Measurements from ENCODE around the gene PAM.

DNA sequence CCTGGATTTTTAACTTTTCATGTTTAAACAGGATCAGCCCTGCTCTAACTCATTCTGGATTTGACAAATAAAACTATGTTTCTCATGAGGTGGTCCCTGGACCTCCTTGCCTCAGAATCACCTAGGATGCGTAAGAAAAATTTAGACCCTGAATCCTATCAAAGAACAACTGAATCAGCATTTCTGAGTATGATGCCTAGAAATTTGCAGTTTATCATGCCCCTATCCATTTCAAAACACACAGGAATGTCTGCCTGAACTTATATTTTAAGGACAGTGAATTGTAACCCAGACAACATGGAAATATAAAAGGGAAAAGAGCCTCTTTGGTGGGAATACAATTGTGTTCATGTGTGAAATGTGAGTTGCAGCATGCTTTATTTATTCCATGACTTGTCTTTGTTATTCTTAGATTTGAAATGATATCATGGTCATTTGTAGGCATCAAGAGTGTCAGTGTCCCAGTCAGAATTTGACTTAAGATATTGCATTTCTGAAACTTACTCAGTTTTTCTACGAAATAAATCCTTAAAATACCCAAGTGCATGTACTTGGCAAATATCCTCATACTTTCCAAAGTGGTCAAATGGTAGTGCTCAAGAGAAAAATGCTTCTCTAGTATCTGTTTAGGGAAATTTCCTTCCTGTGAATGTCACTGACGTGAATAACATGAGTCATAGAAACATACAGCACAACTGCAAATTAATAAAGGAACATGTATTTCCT, 220.5 kb downstream of the PAM start:
- TF ChIP-seq, protein P1, sequence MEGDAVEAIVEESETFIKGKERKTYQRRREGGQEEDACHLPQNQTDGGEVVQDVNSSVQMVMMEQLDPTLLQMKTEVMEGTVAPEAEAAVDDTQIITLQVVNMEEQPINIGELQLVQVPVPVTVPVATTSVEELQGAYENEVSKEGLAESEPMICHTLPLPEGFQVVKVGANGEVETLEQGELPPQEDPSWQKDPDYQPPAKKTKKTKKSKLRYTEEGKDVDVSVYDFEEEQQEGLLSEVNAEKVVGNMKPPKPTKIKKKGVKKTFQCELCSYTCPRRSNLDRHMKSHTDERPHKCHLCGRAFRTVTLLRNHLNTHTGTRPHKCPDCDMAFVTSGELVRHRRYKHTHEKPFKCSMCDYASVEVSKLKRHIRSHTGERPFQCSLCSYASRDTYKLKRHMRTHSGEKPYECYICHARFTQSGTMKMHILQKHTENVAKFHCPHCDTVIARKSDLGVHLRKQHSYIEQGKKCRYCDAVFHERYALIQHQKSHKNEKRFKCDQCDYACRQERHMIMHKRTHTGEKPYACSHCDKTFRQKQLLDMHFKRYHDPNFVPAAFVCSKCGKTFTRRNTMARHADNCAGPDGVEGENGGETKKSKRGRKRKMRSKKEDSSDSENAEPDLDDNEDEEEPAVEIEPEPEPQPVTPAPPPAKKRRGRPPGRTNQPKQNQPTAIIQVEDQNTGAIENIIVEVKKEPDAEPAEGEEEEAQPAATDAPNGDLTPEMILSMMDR (IDR thresholded peaks at IDR 0.05) = no peak
- TF ChIP-seq, protein P2, sequence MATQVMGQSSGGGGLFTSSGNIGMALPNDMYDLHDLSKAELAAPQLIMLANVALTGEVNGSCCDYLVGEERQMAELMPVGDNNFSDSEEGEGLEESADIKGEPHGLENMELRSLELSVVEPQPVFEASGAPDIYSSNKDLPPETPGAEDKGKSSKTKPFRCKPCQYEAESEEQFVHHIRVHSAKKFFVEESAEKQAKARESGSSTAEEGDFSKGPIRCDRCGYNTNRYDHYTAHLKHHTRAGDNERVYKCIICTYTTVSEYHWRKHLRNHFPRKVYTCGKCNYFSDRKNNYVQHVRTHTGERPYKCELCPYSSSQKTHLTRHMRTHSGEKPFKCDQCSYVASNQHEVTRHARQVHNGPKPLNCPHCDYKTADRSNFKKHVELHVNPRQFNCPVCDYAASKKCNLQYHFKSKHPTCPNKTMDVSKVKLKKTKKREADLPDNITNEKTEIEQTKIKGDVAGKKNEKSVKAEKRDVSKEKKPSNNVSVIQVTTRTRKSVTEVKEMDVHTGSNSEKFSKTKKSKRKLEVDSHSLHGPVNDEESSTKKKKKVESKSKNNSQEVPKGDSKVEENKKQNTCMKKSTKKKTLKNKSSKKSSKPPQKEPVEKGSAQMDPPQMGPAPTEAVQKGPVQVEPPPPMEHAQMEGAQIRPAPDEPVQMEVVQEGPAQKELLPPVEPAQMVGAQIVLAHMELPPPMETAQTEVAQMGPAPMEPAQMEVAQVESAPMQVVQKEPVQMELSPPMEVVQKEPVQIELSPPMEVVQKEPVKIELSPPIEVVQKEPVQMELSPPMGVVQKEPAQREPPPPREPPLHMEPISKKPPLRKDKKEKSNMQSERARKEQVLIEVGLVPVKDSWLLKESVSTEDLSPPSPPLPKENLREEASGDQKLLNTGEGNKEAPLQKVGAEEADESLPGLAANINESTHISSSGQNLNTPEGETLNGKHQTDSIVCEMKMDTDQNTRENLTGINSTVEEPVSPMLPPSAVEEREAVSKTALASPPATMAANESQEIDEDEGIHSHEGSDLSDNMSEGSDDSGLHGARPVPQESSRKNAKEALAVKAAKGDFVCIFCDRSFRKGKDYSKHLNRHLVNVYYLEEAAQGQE (IDR thresholded peaks at IDR 0.05; ENCODE audit: insufficient read depth in 1 of 2, low read depth in 2 of 2, low read length in 1 of 2) = no peak
- no peak for TF ChIP-seq POLR2AphosphoS5 (IDR thresholded peaks at IDR 0.05; ENCODE audit: low read depth, low read length)
- TF ChIP-seq TCF7L2 (IDR thresholded peaks at IDR 0.05; ENCODE audit: low read depth, low read length) = no peak
- no peak for TF ChIP-seq SIN3A (IDR thresholded peaks at IDR 0.05; ENCODE audit: borderline replicate concordance, insufficient read depth, low read depth, low read length)

Measured in Panc1 (cell line).